Activated T-cell treated with anti-CD3 and anti-CD28 coated beads, Interleukin-2, amount 50 U/mL, for 1 hour (primary cell): ENCODE measurements around the gene PTOV1.

ENCODE experiments used
- DNase-seq: peaks from one replicate; pipeline ENCODE4 v3.0.0-alpha.2; 2020

PTOV1 gene

GRCh38 chr19:49845414-49845813 is 5.5 kb upstream of the PTOV1 start:
- no peak for DNase-seq

GRCh38 chr19:49846408-49846807 is 4.6 kb upstream of the PTOV1 start:
- no peak for DNase-seq

GRCh38 chr19:49847731-49848696 is 2.9 kb upstream of the PTOV1 start:
- DNase-seq, result no peak

GRCh38 chr19:49848938-49849337 is 2.0 kb upstream of the PTOV1 start:
- DNase-seq, result no peak

GRCh38 chr19:49849433-49850220 is 1.3 kb upstream of the PTOV1 start:
- DNase-seq, result no peak

GRCh38 chr19:49850221-49850486 is 805 bp upstream of the PTOV1 start:
- no peak for DNase-seq

- peak; percentile 49 for DNase-seq
Observed at GRCh38 chr19:49851456-49852259, 699 bp downstream of the PTOV1 start.

GRCh38 chr19:49852631-49853126 is 1.7 kb downstream of the PTOV1 start:
- DNase-seq, result no peak

GRCh38 chr19:49853852-49854377 is 3.0 kb downstream of the PTOV1 start:
- no peak for DNase-seq

- no peak for DNase-seq
Observed at GRCh38 chr19:49854378-49855263, 3.7 kb downstream of the PTOV1 start.

GRCh38 chr19:49855277-49855675 is 4.3 kb downstream of the PTOV1 start:
- no peak for DNase-seq

- DNase-seq, result no peak
Observed at GRCh38 chr19:49855676-49856573, 5.0 kb downstream of the PTOV1 start.

GRCh38 chr19:49856574-49857021 is 5.6 kb downstream of the PTOV1 start:
- no peak for DNase-seq

- DNase-seq, result no peak
Observed at GRCh38 chr19:49857061-49857837, 6.3 kb downstream of the PTOV1 start.

GRCh38 chr19:49857838-49858087 is 6.8 kb downstream of the PTOV1 start:
- DNase-seq, result no peak

GRCh38 chr19:49858088-49858985 is 7.4 kb downstream of the PTOV1 start:
- DNase-seq, result no peak

GRCh38 chr19:49859682-49860335 is 8.8 kb downstream of the PTOV1 start:
- DNase-seq, result no peak

GRCh38 chr19:49860336-49861102 is 9.6 kb downstream of the PTOV1 start:
- no peak for DNase-seq
